Transverse colon (tissue), 3 donors: ENCODE results near the gene SH3GLB2.

Experiments used
- CTCF ChIP-seq, 5 experiments: fragments of 200-600 bp in 3 of 5; fragments of 450-650 bp in 2 of 5; sonication (generic) in 3 of 5; IDR thresholded peaks; 1 replicate in 2 of 5; 2 replicates in 3 of 5; pipeline ENCODE4 v1.5.1; 2016 to 2017; ENCODE audit warnings: antibody characterized with exemption in 5 of 5, inconsistent platforms in 3 of 5, mild to moderate bottlenecking in 2 of 5, moderate library complexity in 1 of 5
- POLR2A ChIP-seq: fragments of 450-650 bp; IDR thresholded peaks from one replicate; pipeline ENCODE4 v1.6.1; 2016; ENCODE audit warnings: antibody characterized with exemption, mild to moderate bottlenecking, moderate library complexity

GRCh38 chr9:129059796-129060785 lies 32.0 kb upstream of the SH3GLB2 start:
- TF ChIP-seq CTCF (IDR thresholded peaks at IDR 0.05), result no peak
- TF ChIP-seq POLR2A, result no peak
